ENCODE results near the gene MTRF1. TPM values are rescaled to one million over a fixed set of nuclear protein-coding genes. Genes with fewer than 3 reads are reported as not detected.

MTRF1 gene
- total and polyA plus RNA-seq, 2 donors from 2014 or later, result 11.3 to 11.8 TPM

- TF ChIP-seq CTCF (IDR thresholded peaks at IDR 0.05; ENCODE audit: borderline replicate concordance, extremely low read depth, insufficient read depth), result no peak
- intact Hi-C loops (cut with DNase I), result no loop called here
- Histone ChIP-seq H3K9me3 (ENCODE audit: control insufficient read depth in 2 of 3, insufficient read depth in 1 of 3, low read length in 3 of 3) (peaks cover 0 to 3% (median 0%) of the 10 kb centered on the region in 3 donors), H3K4me3 (ENCODE audit: low read length in 3 of 3) (no peak overlapping the region), H3K27me3 (ENCODE audit: control insufficient read depth, insufficient read depth, low read length) (no peaks in the 10 kb centered on the region), H3K4me1 (ENCODE audit: control insufficient read depth in 2 of 3, insufficient read depth in 2 of 3, low read depth in 1 of 3, low read length in 3 of 3) (no peaks in the 10 kb centered on the region), H3K9ac (ENCODE audit: low read length in 3 of 3) (no peak overlapping the region), H3K27ac (ENCODE audit: low read depth in 2 of 2, low read length in 2 of 2) (no peak overlapping the region), H3K36me3 (ENCODE audit: control insufficient read depth in 2 of 3, insufficient read depth in 3 of 3, low read length in 3 of 3) (no peaks in the 10 kb centered on the region)
- DNase-seq (no peak), FAIRE-seq (no peak)
These were observed 31.5 kb upstream of the MTRF1 start for GRCh38 chr13:41294914-41295313.

- no peak for DNase-seq
- no peak for FAIRE-seq
- Histone ChIP-seq H3K27me3 (ENCODE audit: control insufficient read depth, insufficient read depth, low read length) (no peaks in the 10 kb centered on the region), H3K36me3 (ENCODE audit: control insufficient read depth in 2 of 3, insufficient read depth in 3 of 3, low read length in 3 of 3) (no peaks in the 10 kb centered on the region), H3K4me1 (ENCODE audit: control insufficient read depth in 2 of 3, insufficient read depth in 2 of 3, low read depth in 1 of 3, low read length in 3 of 3) (no peaks in the 10 kb centered on the region), H3K27ac (ENCODE audit: low read depth in 2 of 2, low read length in 2 of 2) (no peak overlapping the region), H3K9me3 (ENCODE audit: control insufficient read depth in 2 of 3, insufficient read depth in 1 of 3, low read length in 3 of 3) (peaks cover 0 to 3% (median 0%) of the 10 kb centered on the region in 3 donors), H3K4me3 (ENCODE audit: low read length in 3 of 3) (no peak overlapping the region), H3K9ac (ENCODE audit: low read length in 3 of 3) (no peak overlapping the region)
- intact Hi-C loops (cut with DNase I), result no loop called here
- no peak for TF ChIP-seq CTCF (IDR thresholded peaks at IDR 0.05; ENCODE audit: borderline replicate concordance, extremely low read depth, insufficient read depth)
These were observed 29.9 kb upstream of the MTRF1 start for GRCh38 chr13:41293272-41293671.

- FAIRE-seq, result no peak
- H3K36me3 ChIP-seq (ENCODE audit: control insufficient read depth in 2 of 3, insufficient read depth in 3 of 3, low read length in 3 of 3), result no peaks in the 10 kb centered on the region
- H3K9ac ChIP-seq (ENCODE audit: low read length in 3 of 3), result no peak overlapping the region
- no peaks in the 10 kb centered on the region for H3K27me3 ChIP-seq (ENCODE audit: control insufficient read depth, insufficient read depth, low read length)
- DNase-seq, result no peak
- peaks cover 0 to 3% (median 0%) of the 10 kb centered on the region in 3 donors for H3K9me3 ChIP-seq (ENCODE audit: control insufficient read depth in 2 of 3, insufficient read depth in 1 of 3, low read length in 3 of 3)
- H3K4me3 ChIP-seq (ENCODE audit: low read length in 3 of 3), result no peak overlapping the region
- intact Hi-C loops (cut with DNase I), result no loop called here
- H3K4me1 ChIP-seq (ENCODE audit: control insufficient read depth in 2 of 3, insufficient read depth in 2 of 3, low read depth in 1 of 3, low read length in 3 of 3), result no peaks in the 10 kb centered on the region
- no peak for TF ChIP-seq CTCF (IDR thresholded peaks at IDR 0.05; ENCODE audit: borderline replicate concordance, extremely low read depth, insufficient read depth)
- no peak overlapping the region for H3K27ac ChIP-seq (ENCODE audit: low read depth in 2 of 2, low read length in 2 of 2)
These were observed 27.9 kb upstream of the MTRF1 start for GRCh38 chr13:41291246-41291645.

- DNase-seq, result no peak
- Histone ChIP-seq H3K27ac (ENCODE audit: low read depth in 2 of 2, low read length in 2 of 2) (no peak overlapping the region), H3K27me3 (ENCODE audit: control insufficient read depth, insufficient read depth, low read length) (no peaks in the 10 kb centered on the region), H3K36me3 (ENCODE audit: control insufficient read depth in 2 of 3, insufficient read depth in 3 of 3, low read length in 3 of 3) (no peaks in the 10 kb centered on the region), H3K9ac (ENCODE audit: low read length in 3 of 3) (no peak overlapping the region), H3K9me3 (ENCODE audit: control insufficient read depth in 2 of 3, insufficient read depth in 1 of 3, low read length in 3 of 3) (peaks cover 0 to 3% (median 0%) of the 10 kb centered on the region in 3 donors), H3K4me3 (ENCODE audit: low read length in 3 of 3) (no peak overlapping the region), H3K4me1 (ENCODE audit: control insufficient read depth in 2 of 3, insufficient read depth in 2 of 3, low read depth in 1 of 3, low read length in 3 of 3) (no peaks in the 10 kb centered on the region)
- TF ChIP-seq CTCF (IDR thresholded peaks at IDR 0.05; ENCODE audit: borderline replicate concordance, extremely low read depth, insufficient read depth), result no peak
- intact Hi-C loops (cut with DNase I), result no loop called here
- no peak for FAIRE-seq
These were observed 26.1 kb upstream of the MTRF1 start for GRCh38 chr13:41289463-41289881.

Data from kidney (tissue), 14 donors.